Natural killer cell (primary cell): ENCODE results near the gene COX4I2. TPM values are rescaled to one million over a fixed set of nuclear protein-coding genes. Genes with fewer than 3 reads are reported as not detected.

ENCODE experiments used
- ATAC-seq, 3 donors: fragments of 150-1000 bp in 2 of 3; fragments of 200-7000 bp in 1 of 3; cut with Tn5 transposase; 1 replicate in 1 of 3; 2 replicates in 2 of 3; pipeline ENCODE4 v1.10.0; 2021; ENCODE audit warnings: mild to moderate bottlenecking in 2 of 3, moderate library complexity in 2 of 3
- DNase-seq, 2 donors: peaks; one replicate each; pipeline versions ENCODE4 v3.0.0 to v3.0.0-alpha.2; 2013 to 2021; ENCODE audit warnings: mixed read lengths in 1 of 2
- H3K27ac ChIP-seq: one replicate; pipeline ENCODE4 v1.5.1; 2013; ENCODE audit warnings: mild to moderate bottlenecking, low read length
- H3K27me3 ChIP-seq: one replicate; pipeline ENCODE4 v1.6.1; 2013; ENCODE audit warnings: low read length; ENCODE audit not compliant: control insufficient read depth, insufficient read depth
- H3K36me3 ChIP-seq: one replicate; pipeline ENCODE4 v1.6.1; 2013; ENCODE audit warnings: low read length; ENCODE audit not compliant: control insufficient read depth, insufficient read depth
- H3K4me1 ChIP-seq: one replicate; pipeline ENCODE4 v1.6.1; 2013; ENCODE audit warnings: low read length; ENCODE audit not compliant: control insufficient read depth, insufficient read depth
- H3K4me3 ChIP-seq: one replicate; pipeline ENCODE4 v1.5.1; 2013; ENCODE audit warnings: low read length
- H3K9me3 ChIP-seq: one replicate; pipeline ENCODE4 v1.6.1; 2013; ENCODE audit warnings: low read length; ENCODE audit not compliant: control insufficient read depth, insufficient read depth
- H3K27ac Mint-ChIP-seq, 2 donors: one replicate each; pipeline ENCODE4 v1.8.0; 2022; ENCODE audit warnings: mild to moderate bottlenecking in 2 of 2, mixed read lengths in 2 of 2, moderate library complexity in 1 of 2
- H3K27me3 Mint-ChIP-seq, 2 donors: one replicate each; pipeline ENCODE4 v1.8.0; 2022; ENCODE audit warnings: low read depth in 2 of 2, mixed read lengths in 2 of 2
- H3K36me3 Mint-ChIP-seq: one replicate; pipeline ENCODE4 v1.8.0; 2022; ENCODE audit warnings: mixed read lengths
- H3K4me1 Mint-ChIP-seq, 2 donors: one replicate each; pipeline ENCODE4 v1.8.0; 2022; ENCODE audit warnings: mixed read lengths in 2 of 2
- H3K4me3 Mint-ChIP-seq: one replicate; pipeline ENCODE4 v1.8.0; 2022; ENCODE audit warnings: mild to moderate bottlenecking, moderate library complexity, mixed read lengths
- H3K9me3 Mint-ChIP-seq, 2 donors: one replicate each; pipeline ENCODE4 v1.8.0; 2022; ENCODE audit warnings: mixed read lengths in 2 of 2
- WGBS: methylation state at CpG from one replicate; pipeline ENCODE4 v1.1.7; 2013; ENCODE audit warnings: missing lambda C conversion rate; ENCODE audit not compliant: insufficient coverage; 5-methylcytosine and 5-hydroxymethylcytosine counted together
- intact Hi-C: fragments of 100-400 bp; cut with micrococcal nuclease; formaldehyde crosslinking; loops from one replicate; pipeline ENCODE4 v1.14.2; 2022
- total RNA-seq, 4 donors: library from RNA; stranded (reverse); fragments of 120-200 nt in 1 of 4; gene quantifications; one replicate each; pipeline versions ENCODE4 v1.2.3 to v1.2.4, GENCODE V29; 2013 to 2022
- TF ChIP-seq, protein P1 (sequence below): fragments of 200-600 bp; IDR thresholded peaks from one replicate; pipeline ENCODE4 v1.8.0; 2022; ENCODE audit warnings: antibody characterized with exemption

COX4I2 gene
- total RNA-seq, 3 donors from 2014 or later (not counting 1 experiment from before 2014, with no cell fraction given) = not detected

DNA sequence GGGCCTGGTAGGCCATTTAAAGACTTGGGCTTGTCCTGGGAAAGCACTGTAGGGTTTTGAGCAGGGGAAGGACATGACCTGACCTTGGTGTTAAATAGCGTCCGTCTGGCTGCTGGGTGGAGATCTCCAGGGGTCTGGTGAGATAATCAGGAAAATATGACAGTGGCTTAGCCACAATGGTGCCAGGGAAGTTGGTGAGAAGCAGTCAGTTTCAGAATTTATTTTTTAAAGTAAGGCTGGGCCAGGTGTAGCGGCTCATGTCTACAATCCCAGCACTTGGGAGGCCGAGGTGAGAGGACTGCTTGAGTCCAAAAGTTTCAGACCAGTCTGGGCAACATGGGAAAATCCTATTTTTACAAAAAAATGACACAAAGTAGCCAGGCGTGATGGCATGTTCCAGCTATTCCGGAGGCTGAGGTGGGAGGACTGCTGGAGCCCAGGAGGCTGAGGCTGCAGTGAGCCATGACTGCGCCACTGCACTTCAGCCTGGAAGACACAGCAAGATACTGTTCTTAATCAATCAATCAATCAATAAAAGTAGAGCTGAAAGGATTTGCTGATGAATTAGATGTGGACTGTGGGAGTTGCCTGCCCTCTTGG lies 43.5 kb downstream of the COX4I2 start:
- H3K36me3 Mint-ChIP-seq = peaks cover 13% of the 10 kb centered on the region
- Histone ChIP-seq H3K36me3 (peaks cover 13% of the 10 kb centered on the region), H3K27ac (peak overlapping the region; percentile 24), H3K4me1 (peaks cover 89% of the 10 kb centered on the region), H3K27me3 (no peaks in the 10 kb centered on the region), H3K9me3 (no peaks in the 10 kb centered on the region), H3K4me3 (no peak overlapping the region)
- no peak for DNase-seq
- ATAC-seq = no peak
- TF ChIP-seq, protein P1, sequence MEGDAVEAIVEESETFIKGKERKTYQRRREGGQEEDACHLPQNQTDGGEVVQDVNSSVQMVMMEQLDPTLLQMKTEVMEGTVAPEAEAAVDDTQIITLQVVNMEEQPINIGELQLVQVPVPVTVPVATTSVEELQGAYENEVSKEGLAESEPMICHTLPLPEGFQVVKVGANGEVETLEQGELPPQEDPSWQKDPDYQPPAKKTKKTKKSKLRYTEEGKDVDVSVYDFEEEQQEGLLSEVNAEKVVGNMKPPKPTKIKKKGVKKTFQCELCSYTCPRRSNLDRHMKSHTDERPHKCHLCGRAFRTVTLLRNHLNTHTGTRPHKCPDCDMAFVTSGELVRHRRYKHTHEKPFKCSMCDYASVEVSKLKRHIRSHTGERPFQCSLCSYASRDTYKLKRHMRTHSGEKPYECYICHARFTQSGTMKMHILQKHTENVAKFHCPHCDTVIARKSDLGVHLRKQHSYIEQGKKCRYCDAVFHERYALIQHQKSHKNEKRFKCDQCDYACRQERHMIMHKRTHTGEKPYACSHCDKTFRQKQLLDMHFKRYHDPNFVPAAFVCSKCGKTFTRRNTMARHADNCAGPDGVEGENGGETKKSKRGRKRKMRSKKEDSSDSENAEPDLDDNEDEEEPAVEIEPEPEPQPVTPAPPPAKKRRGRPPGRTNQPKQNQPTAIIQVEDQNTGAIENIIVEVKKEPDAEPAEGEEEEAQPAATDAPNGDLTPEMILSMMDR = no peak
- WGBS = 94% methylated on average over 7 of the region's 7 CpGs
- peaks cover 97 to 99% of the 10 kb centered on the region in 2 donors for H3K4me1 Mint-ChIP-seq
- peak overlapping the region; percentile 95 for H3K4me3 Mint-ChIP-seq
- peak overlapping the region; percentile 89 to 100 for H3K27ac Mint-ChIP-seq
- no peaks in the 10 kb centered on the region for H3K27me3 Mint-ChIP-seq
- intact Hi-C loops = no loop called here
- no peaks in the 10 kb centered on the region for H3K9me3 Mint-ChIP-seq

DNA sequence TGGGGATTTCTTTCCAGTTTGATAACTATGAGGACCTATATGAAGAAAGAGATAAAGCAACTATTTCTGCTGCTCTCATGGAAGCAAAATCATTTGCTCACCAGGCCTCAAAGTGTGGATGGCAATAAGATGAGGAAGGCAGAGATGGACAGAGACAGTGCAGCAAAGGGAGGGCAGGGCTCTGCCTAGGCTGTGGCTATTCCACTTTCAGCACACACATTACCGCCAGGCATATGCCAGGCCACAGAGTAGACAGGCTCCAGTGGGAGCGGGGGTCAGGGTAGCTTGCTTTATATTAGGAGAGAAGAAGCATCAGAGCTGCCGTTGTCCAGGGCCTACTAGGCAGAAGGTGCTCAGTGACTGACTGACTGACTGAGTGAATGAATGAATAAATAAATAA lies 44.1 kb downstream of the COX4I2 start:
- H3K27ac ChIP-seq = no peak overlapping the region
- H3K4me1 Mint-ChIP-seq = peaks cover 97 to 99% of the 10 kb centered on the region in 2 donors
- H3K9me3 Mint-ChIP-seq = no peaks in the 10 kb centered on the region
- no peak for ATAC-seq
- peaks cover 88% of the 10 kb centered on the region for H3K4me1 ChIP-seq
- peak overlapping the region; percentile 89 to 100 for H3K27ac Mint-ChIP-seq
- peaks cover 16% of the 10 kb centered on the region for H3K36me3 ChIP-seq
- H3K9me3 ChIP-seq = no peaks in the 10 kb centered on the region
- peaks cover 13% of the 10 kb centered on the region for H3K36me3 Mint-ChIP-seq
- H3K4me3 ChIP-seq = no peak overlapping the region
- no peaks in the 10 kb centered on the region for H3K27me3 ChIP-seq
- no peaks in the 10 kb centered on the region for H3K27me3 Mint-ChIP-seq
- intact Hi-C loops = no loop called here
- TF ChIP-seq, protein P1 = no peak
- H3K4me3 Mint-ChIP-seq = peak overlapping the region; percentile 40
- no peak for DNase-seq
- WGBS = 92% methylated on average over 3 of the region's 3 CpGs

DNA sequence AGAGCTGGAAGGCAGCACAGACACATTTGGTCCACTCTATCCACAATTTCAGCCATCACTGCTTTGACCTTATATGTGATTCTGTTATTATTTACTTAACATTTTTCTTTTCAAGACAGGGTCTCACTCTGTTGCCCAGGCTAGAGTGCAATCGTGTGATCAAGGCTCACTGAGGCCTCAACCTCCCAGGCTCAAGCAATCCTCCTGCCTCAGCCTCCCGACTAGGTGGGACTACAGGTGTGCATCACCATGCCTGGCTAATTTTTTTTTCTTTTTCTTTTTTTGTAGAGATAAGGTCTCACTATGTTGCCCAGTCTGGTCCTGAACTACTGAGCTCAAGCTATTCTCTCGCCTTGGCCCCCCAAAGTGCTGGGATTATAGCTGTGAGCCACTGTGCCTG lies 44.6 kb downstream of the COX4I2 start:
- Mint-ChIP-seq H3K4me1 (peaks cover 99% of the 10 kb centered on the region in 2 donors), H3K36me3 (peaks cover 13% of the 10 kb centered on the region), H3K4me3 (peak overlapping the region; percentile 9), H3K9me3 (no peaks in the 10 kb centered on the region), H3K27me3 (no peaks in the 10 kb centered on the region), H3K27ac (peak overlapping the region; percentile 89 to 100)
- no peaks in the 10 kb centered on the region for H3K9me3 ChIP-seq
- no peak for ATAC-seq
- H3K27ac ChIP-seq = peak overlapping the region; percentile 16
- H3K4me1 ChIP-seq = peaks cover 85% of the 10 kb centered on the region
- 93% methylated on average over 3 of the region's 3 CpGs for WGBS
- H3K36me3 ChIP-seq = peaks cover 18% of the 10 kb centered on the region
- no peak for DNase-seq
- no peaks in the 10 kb centered on the region for H3K27me3 ChIP-seq
- intact Hi-C loops = no loop called here
- no peak overlapping the region for H3K4me3 ChIP-seq
- TF ChIP-seq, protein P1 = no peak

DNA sequence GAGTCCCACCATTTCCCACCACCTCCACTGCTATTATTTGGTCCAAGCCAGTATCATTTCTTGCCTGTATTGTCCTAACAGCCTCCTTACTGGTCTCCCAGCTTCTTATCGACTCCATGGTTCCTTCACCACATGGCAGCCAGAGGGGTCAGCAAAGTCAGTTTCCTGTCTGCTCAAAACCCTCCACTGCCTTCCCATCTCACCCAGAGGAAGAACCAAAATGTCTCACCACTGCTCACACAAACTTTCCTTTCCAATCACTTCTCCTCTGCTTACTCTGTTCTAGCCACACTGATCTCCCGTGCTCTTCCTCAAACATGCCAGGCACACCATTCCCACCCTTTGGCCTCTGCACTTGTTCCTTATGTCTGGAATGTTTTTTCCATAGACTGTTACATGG lies 45.2 kb downstream of the COX4I2 start:
- no peaks in the 10 kb centered on the region for H3K27me3 ChIP-seq
- H3K4me3 ChIP-seq = no peak overlapping the region
- Mint-ChIP-seq H3K4me3 (peak overlapping the region; percentile 4), H3K9me3 (no peaks in the 10 kb centered on the region), H3K4me1 (peaks cover 98% of the 10 kb centered on the region in 2 donors), H3K36me3 (peaks cover 13% of the 10 kb centered on the region), H3K27me3 (no peaks in the 10 kb centered on the region), H3K27ac (peak overlapping the region; percentile 89 to 100)
- H3K27ac ChIP-seq = peak overlapping the region; percentile 47
- no peaks in the 10 kb centered on the region for H3K9me3 ChIP-seq
- H3K4me1 ChIP-seq = peaks cover 84% of the 10 kb centered on the region
- TF ChIP-seq, protein P1 = no peak
- peaks cover 22% of the 10 kb centered on the region for H3K36me3 ChIP-seq
- 88% methylated on average over 2 of the region's 2 CpGs for WGBS
- DNase-seq (no peak), ATAC-seq (no peak)
- intact Hi-C loops = no loop called here
